NCI-H345 (cell line): ENCODE results near the gene NPAS2.

ENCODE experiments used
- DNase-seq: peaks from one replicate; lab custom pipeline; 2025; lab: John Stamatoyannopoulos, UW

The NPAS2 gene

DNA sequence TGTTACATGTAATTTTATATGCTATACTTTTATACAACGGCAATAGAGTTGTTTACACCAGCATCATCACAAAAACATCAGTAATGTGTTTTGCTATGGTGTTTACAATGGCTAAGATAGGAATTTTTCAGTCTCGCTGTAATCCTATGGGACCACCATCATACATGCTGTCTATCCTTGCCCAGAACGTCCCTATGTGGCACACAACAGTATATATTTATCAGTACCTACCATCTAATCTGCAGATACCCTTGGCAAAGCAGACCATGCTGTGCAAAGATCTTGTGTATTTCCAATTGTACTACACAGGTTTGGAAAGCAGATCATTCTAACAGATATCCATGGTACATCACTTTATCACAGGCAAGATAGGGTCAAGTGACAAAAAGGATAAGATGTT is 197.4 kb downstream of the NPAS2 start:
- DNase-seq = no peak

DNA sequence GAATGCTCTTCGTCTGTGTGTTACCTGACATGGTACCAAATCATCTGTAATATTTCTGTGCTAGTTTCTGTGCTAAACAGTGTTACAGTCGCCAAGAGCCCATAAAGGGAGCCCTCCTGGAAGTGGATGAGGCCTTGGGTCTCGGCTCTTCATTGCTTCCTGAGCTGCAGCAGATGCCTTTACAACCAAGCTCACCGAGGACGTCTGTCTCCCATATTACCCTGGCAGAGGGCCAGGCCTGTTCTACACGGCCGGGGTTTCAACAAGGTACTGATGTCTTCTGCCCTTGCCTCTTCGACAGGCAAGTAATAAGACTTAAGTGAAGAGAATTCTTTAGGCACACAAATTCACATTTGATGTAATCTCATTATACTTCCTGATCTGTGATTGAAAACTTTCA is 199.0 kb downstream of the NPAS2 start:
- DNase-seq = no peak

DNA sequence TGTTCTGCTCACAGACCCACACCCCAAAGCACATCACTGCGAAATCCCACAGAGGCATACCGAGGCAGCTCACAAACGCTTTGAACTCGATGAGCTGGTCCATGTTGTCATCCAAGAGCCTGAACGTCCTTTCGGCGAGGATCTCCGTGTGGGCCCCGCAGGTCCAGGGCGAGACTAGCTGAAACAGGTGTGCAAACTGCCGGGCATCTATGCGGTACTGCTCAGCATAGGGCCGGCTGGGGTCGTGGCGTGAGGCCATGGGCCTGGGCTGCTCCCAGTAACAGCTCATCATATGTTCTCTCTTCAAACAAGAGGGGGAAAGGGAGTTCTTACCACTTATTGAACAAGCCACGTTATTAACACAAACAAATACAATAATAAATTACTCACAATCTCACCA is 202.3 kb downstream of the NPAS2 start:
- DNase-seq = no peak

DNA sequence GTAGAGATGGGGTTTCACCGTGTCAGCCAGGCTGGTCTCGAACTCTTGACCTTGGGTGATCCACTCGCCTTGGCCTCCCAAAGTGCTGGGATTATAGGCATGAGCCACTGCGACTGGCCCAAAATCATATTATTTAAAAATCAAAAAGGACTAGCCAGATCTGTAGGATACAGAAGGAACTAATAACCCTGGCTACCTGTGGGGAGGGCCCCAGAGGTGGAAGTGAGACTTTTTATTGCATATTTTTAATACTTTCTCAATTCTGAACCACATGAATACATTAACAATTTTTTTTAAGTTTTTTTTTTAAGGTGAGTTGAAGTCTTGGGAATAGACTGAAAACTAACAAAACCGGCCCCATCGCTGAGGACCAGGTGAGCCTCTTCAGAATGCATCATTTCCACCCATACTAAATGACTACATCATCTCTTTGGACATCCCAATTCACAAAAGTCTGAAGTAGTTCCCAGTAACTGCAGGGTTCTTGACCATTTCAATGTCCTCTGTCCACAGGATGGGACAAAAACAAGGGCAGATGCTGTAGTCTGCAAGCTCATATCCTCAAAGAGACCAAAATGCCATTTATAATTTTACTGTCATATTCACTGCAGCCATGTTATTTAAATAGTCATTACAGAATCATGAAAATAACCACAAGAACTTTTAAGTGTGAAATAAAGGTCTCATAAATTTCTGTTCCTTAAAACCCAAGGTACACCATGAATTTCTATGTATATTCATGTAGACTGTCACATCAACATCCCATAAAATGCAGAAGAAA is 203.6 kb downstream of the NPAS2 start:
- no peak for DNase-seq

DNA sequence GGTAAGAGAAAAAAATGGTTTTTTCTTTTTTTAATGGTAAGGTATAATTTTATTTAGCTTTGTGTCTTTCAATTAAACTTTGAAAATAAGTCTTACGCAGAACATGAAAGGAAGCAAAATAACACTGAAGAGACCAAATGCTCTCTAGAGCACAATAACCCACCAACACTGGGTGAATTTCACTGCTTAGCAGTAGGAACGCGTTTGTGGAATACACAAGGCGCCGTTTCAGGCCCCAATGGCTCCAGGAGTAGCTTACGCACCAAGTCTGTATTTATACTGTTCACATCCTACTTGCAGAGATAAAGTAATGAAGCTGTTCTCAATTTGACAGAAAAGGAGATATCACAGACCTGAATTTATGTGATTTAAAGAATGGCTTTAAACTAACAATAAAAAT is 205.6 kb downstream of the NPAS2 start:
- no peak for DNase-seq

DNA sequence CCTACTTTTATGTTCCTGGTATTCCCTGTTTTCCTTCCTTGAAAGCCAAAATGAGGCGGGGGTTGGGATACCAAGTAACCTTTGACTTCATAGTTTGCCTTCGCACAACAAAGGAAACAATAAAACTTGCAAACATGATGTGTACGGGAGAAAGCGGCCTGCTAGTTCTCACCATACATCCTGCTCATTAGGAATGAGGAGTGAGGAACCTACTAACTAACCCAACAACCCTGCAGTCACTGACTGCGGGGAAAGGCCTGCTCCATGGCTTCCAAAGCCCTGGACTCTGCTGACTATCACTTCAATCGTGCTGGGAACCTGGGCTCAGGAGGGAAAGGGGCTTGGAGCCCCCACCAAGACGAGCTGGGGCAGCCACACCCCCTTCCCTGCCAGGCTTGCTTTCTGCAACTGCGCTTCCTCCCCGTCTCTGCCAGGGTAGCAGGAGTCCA is 206.3 kb downstream of the NPAS2 start:
- DNase-seq = no peak

DNA sequence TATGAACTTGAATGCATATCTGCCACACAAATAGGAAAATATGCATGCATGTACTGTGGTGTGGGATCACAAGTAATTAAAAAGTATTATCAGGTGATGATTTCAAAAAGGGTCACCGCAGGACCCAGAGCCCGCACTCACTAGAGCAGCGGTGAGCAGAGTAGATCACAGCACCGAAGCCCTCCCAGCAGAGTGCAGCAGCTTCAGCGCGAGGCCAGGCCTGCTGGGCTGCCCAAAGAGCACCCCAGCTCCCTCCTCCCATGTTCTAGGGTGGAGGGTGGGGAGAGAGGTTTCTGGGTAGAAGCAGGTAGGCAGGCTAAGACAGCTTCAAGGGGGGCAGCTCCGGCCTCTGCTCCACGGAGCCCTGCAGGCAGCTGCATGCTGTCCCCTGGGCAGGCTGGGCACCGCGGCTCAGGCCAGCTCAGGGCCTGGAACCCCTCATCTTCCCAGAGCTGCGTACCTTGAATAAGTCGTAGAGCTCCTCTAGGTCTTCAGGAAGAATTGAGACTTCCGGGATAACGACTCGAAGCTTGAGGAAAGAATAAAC is 207.1 kb downstream of the NPAS2 start:
- DNase-seq = no peak

DNA sequence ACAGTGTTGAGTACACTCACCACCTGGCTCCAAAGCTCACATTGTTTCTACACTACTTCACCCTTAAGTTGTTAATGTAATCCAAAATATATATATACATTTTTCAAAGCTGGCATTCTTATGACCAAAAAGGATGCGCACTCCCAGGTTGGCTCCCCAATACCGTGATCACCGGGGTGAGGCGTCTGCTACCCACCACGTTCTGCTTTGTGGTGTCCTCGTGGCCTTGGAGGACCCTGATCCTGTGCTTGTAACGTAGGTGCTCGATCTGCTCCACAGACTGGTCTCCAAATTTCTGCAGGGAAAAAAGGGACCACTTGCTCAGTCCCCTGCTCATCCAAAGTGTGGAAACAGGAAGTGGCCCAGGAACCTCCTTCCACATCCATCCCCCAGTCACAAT is 207.9 kb downstream of the NPAS2 start:
- DNase-seq = no peak

DNA sequence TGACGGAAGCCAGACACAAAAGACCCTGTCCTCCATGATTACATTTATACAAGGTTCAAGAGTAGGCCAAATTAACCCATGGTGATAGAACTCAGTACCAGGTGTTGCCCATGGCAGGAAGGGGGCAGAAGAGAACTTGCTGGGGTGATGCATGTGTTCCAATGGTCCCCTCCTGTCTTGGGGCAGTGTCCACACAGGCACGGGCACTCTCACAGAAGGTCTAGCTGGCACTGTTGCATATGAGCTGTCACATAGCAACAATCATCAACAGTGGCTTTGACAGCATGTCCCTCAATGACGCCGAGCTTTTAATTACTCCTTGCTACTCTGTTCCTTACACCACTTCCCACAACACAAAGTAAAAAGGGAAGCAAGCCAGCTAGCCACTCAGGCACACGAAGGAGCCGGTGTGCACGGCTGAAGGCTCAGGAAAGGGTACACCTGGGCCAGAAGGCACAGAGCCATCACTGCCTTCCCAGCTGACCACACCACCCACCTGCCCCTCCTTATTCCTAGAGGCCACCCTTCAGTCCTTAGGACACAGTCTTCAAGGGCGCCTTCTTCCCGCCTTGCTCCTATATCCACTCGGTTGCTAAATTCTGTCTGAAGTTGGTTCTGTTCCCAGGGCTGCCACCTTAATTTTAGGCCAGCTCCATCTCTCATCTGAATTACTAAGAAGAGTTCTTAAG is 211.1 kb downstream of the NPAS2 start:
- no peak for DNase-seq

DNA sequence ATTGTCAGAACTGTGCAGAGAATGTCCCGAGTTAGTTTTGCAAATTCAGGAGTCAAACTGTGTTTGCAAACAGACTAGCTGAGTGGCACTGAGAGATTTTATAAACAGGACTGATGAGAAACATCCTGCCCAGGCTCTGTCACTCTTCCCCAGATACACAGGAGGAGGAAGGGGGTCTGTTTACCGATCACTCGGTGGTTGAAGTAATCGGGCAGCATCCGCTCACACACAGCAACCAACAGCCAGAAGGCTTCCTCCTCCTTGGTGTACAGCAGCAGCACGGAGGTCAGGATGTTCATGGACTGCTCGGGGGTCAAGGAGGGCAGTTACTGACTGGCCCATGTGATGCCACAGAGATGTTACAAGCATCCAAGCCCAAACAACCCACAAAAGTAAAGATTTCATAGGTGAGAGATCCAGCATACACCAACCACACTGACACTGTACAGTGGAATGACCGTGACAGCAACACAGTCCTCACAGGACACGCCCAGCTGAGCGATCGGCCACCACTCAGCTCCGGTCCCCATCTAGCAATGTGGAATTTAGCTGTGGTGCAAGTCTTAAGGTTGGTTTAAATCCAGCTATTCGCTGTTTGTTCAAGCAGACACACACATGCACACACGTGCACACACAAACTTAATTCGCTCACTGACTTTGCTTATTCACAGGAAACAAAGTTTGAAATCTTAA is 212.3 kb downstream of the NPAS2 start:
- DNase-seq = no peak

DNA sequence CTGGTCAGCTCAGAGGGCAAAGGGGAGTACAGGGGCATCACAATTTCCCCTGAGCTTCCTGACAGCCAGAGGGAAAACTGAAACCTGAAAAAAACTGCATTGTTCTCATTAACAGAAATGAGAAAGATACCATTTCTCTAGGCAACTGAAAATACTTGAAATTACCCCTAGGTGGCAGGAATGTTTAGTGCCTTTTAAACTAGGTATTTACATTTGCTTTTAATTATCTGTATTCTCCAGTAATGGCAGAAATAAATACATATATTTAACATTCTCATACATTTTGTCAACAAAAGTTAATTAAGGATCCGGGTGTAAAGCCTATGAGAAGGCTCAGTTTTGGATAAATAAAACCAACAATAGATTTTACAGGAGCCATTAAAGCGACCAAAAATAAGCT is 216.6 kb downstream of the NPAS2 start:
- DNase-seq = no peak

DNA sequence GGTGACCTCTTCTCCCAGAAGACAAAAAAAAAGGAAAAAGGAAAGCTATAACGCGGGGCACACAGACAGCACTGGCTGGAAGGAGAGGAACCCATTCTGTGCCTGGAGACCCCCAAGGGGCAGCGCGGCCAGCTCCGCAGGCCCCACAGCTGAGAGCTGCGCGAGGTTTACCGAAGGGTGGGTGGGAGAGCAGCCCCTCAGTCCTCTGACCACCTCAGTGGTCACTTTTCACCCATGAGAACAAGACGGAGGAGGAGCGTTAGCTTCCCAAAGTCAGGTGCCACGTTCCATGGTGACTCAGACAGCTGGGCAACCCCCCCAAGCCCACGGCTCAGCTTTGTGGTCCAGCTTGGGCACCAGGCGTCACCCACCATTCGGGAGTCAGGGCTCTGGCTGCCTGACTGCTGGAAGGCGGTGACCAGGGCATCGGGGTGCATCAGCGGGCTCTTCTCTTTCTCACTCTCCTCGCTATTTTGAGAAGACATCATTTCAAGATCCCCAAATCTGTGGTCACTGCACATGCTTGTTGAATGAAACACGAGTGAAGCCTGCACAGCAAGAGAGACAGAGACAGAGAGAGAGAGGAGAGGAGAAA is 217.3 kb downstream of the NPAS2 start:
- no peak for DNase-seq

DNA sequence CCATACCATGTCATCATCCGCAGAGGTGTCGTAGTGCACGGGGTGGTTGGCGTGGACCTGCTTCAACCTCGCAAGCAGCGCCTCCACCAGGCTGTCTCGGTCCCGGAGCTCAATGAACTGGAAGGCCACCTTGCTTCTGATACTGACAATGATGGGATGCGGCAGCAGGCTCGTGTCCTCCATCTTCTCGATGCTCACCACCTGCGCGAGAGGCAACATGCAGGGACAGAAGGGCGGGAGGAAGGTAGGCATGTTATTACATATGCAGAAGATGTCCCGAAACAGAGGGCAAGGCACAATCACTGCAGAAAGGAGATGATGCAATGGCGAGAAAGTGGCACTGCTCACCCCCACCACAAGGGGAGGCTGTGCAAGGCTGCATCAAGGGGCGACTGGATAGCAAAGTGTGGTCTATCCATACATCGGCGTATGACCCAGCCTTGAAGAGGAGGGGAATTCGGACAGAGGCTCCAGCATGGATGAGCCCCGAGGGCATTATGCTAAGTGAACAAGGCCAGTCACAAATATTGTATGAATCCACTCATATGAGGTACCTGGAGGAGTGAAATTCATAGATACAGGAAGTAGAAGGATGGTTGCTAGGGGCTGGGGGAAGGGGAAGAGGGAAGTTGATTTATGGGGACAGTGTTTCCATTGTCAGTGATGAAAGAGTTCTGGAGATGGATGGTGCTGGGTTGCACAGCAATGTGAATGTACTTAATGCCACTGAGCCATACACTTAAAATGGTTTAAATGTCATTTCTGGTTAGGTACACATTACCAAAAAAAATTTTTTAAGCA is 218.7 kb downstream of the NPAS2 start:
- no peak for DNase-seq

DNA sequence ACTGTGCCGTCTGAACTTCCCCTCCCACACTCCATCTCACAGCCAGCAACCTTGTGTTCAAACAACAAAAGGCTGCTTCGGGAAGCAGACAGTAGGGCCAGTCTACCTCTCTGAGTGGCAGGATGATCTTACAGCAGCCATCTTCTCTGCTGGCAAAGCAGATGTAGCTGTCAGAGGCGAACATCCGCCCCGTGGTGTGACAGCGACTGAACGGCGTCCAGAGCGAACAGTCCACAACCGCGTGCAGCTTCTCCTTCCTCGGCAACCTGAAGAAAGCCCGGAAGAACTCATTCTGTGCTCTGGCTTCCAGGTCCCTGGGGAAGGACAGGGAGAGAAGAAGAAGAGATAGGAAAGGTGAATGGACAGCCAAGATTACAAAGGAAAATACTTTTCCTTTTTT is 220.1 kb downstream of the NPAS2 start:
- DNase-seq = no peak

DNA sequence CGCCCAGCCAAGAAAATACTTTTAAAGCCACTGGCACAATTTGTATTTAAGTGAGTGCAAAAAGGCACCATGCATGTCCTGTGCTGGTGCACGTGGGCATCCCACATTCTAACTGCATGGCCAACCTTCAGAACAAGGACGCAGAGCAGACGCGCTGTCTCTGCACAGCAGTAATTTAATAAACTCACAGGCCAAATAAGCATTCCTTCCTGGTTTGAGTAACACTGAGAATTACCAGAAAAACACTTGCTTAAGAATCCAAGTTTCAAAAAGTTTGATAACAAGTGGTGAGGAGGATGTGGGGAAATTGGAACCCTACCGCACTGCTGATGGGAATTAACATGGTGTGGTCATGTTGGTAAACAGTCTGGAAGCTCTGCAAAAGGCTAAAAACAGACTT is 220.8 kb downstream of the NPAS2 start:
- DNase-seq = no peak

DNA sequence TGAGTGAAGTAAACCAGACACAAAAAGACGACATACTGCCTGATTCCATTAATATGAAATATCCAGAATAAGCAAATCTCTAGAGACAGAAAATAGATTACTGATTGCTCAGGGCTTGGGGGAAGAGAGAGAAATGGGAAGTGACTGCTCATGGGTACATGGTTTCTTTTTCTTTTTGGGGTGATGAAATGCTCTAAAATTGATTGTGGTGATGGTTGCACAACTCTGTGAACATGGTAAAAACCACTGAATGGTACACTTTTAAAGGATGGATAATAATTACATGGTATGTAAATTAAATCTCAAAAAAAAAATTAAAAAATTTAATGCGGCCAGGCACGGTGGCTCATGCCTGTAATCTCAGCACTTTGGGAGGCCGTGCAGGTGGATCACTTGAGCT is 221.5 kb downstream of the NPAS2 start:
- DNase-seq = no peak

DNA sequence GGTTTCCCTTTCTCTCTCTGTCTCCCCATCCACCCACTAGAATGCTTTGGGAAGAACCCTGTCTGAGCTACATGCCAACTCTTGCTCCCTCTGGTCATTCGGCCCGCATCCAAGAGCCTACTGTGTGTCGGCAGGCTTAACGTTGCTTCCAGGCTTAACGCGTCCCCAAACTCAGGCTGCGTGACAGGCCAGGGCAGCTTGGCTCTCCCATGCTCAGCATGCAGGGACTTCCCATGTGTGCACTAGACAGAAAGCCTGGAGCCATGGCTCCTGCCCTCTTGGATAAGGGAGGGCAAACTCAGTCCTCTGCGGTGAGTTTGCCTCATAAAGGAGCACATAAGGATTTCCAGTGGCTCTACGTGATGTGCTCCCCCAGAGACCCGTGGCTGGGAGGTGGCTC is 225.4 kb downstream of the NPAS2 start:
- no peak for DNase-seq
